Aorta (tissue), 5 donors: ENCODE results near the gene EFCC1. TPM values are rescaled to one million over a fixed set of nuclear protein-coding genes. Genes with fewer than 3 reads are reported as not detected.

Experiments used
- ATAC-seq: fragments of 200-7000 bp; cut with Tn5 transposase; one replicate; pipeline ENCODE4 v1.9.1; 2022; ENCODE audit warnings: moderate library complexity; ENCODE audit not compliant: low FRiP score
- DNase-seq, 2 donors: peaks; one replicate each; pipeline ENCODE4 v3.0.0-alpha.2; 2020
- H3K27ac ChIP-seq, 2 donors: one replicate each; pipeline ENCODE4 v1.5.1; 2013; ENCODE audit warnings: low read length in 2 of 2, mild to moderate bottlenecking in 2 of 2, moderate library complexity in 2 of 2, control low read depth in 1 of 2, inconsistent platforms in 1 of 2, low read depth in 1 of 2
- H3K27me3 ChIP-seq, 2 donors: one replicate each; pipeline ENCODE4 v1.6.1; 2013; ENCODE audit warnings: control low read depth in 1 of 2, low read length in 1 of 2, mild to moderate bottlenecking in 1 of 2, moderate library complexity in 1 of 2; ENCODE audit not compliant: insufficient read depth in 2 of 2, control insufficient read depth in 1 of 2
- H3K36me3 ChIP-seq, 2 donors: one replicate each; pipeline ENCODE4 v1.6.1; 2013; ENCODE audit warnings: control low read depth in 1 of 2, low read length in 1 of 2, mild to moderate bottlenecking in 1 of 2; ENCODE audit not compliant: insufficient read depth in 2 of 2, control insufficient read depth in 1 of 2
- H3K4me1 ChIP-seq, 2 donors: one replicate each; pipeline ENCODE4 v1.6.1; 2013; ENCODE audit warnings: low read length in 2 of 2, control low read depth in 1 of 2, mild to moderate bottlenecking in 1 of 2, moderate library complexity in 1 of 2; ENCODE audit not compliant: insufficient read depth in 2 of 2, control insufficient read depth in 1 of 2
- H3K4me3 ChIP-seq, 2 donors: one replicate each; pipeline ENCODE4 v1.5.1; 2013; ENCODE audit warnings: low read length in 2 of 2, control low read depth in 1 of 2, mild to moderate bottlenecking in 1 of 2
- H3K9me3 ChIP-seq: one replicate; pipeline ENCODE4 v1.6.1; 2013; ENCODE audit warnings: mild to moderate bottlenecking, low read length; ENCODE audit not compliant: control insufficient read depth
- WGBS, 2 donors: extraction: QIAGEN DNeasy Blood & Tissue Kit; methylation state at CpG; one replicate each; pipeline ENCODE4 v1.1.7; 2013; 5-methylcytosine and 5-hydroxymethylcytosine counted together
- intact Hi-C, 2 donors: fragments of 100-400 bp; cut with DNase I; formaldehyde crosslinking; loops; one replicate each; pipeline versions ENCODE4 v1.14.2 to v1.15.0; 2022
- polyA plus RNA-seq, 2 donors: library from polyadenylated mRNA; stranded (reverse); fragments of 200-250 nt; gene quantifications; one replicate each; pipeline ENCODE4 v1.2.3, GENCODE V29; 2013
- total RNA-seq, 2 donors: library from RNA; stranded (reverse); fragmentation: NEBNext Ultra II Directional; extraction: Animal tissue kit (Norgen Biotek cat#: 25700); gene quantifications; one replicate each; pipeline ENCODE4 v1.2.1, GENCODE V29; 2021
- donor health status: healthy with polysubstance abuse.
- donor health status: Bipolar disorder and iron deficiency.
- donor health status: DM: no; HTN: no; CAD: no.
- donor health status: DM: no; HTN: no; CAD: no.
- donor health status: DM: yes; HTN: yes; CAD: no.

EFCC1 gene
- total and polyA plus RNA-seq, 4 donors: 0.13 to 3.1 (median 1.0) TPM

DNA sequence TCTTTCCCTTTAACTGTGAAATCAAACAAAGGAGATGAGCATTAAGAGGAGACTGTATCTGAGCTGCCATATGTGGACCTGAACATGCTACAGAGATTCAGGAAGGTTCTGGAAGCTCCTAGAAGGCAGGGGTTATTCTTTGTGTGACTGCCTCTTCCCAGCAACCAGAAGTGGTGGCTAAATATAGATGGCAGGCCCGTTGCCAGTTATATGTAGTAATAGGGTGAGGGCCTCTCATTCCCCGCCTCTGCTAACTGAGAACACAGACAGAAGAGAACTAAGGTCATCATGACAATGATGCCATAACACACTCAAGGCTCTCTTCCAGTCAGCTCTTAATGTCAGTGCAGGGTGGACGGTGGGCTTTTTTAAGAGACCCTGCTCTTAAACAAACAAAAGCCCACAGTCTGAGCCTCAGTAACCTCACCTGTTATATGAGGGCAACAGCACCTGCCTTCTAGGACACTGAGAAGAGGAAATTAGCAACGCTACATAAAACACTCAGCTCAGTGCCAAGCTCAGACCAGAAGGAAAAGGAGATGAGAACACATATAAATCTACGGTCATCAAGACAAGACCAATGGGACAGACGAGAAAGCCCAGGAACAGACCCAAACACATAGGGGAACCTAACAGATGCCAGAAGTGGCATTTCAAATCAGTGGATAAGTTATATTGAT lies 29.5 kb upstream of the EFCC1 start:
- no peaks in the 10 kb centered on the region for H3K36me3 ChIP-seq
- no peaks in the 10 kb centered on the region for H3K27me3 ChIP-seq
- no peak overlapping the region for H3K4me3 ChIP-seq
- no peak for ATAC-seq
- peak in 1 of 2 donors; percentile 59 for DNase-seq
- H3K9me3 ChIP-seq: no peaks in the 10 kb centered on the region
- 69 to 74% methylated on average over 6 of the region's 6 CpGs for WGBS, 2 donors
- H3K4me1 ChIP-seq: no peaks in the 10 kb centered on the region
- H3K27ac ChIP-seq: no peak overlapping the region
- intact Hi-C loops: loop anchor here (2.0 to 10.0 kb wide), 3 partner anchors 123 to 277 kb away; partner anchors contain the start of gene COPG1 (in 2 of the 2)

DNA sequence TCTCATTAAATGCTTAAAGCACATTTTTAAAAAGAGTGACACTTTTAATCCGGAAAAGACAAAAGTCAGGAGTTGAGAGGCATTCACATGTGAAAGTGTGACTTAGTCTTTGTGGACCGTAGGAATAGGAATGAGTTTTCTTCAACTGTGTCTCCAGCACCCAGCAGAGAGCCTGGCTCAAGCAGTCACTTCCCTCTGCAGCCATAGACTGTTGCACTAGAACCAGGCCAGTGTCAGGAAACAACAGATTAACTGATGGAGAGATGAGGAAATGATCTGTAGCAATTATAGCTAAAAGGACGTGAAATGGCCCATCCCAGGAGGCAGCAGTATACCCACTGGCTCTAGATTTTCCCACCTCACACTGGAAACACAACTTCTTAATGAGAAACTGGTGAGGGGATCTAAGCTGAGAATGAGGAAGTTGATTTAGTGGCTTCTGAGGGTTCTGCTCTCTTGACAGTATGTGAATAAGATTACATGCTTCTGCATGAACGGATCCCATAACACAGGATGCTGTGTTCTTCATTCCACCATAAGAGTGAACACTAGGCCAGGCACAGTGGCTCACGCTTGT lies 27.0 kb upstream of the EFCC1 start:
- Histone ChIP-seq H3K36me3 (no peaks in the 10 kb centered on the region), H3K4me3 (no peak overlapping the region), H3K9me3 (no peaks in the 10 kb centered on the region), H3K4me1 (no peaks in the 10 kb centered on the region), H3K27me3 (no peaks in the 10 kb centered on the region), H3K27ac (no peak overlapping the region)
- WGBS, 2 donors: 72 to 79% methylated on average over 5 of the region's 5 CpGs
- DNase-seq (no peak), ATAC-seq (no peak)
- intact Hi-C loops: loop anchor here (5.0 to 10.0 kb wide), 2 partner anchors 121 to 273 kb away; partner anchors contain the start of gene COPG1 (in 1 of the 2)

DNA sequence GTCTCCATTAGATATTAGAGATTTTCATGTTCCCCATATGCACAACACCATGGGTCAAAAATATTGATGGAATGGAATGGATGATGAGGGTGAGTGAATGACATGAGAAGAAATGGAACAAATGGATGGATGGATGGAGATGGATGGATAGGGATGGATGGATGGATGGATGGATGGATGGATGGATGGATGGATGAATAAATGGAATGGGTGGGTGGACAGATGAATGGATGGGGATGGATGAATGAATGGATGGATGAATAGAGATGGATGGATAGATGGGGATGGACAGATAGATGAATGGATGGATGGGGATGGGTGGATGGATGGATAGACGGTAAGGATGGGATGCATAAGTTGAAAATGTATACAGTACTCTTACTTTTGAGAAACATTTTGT lies 25.8 kb upstream of the EFCC1 start:
- 94 to 100% methylated on average over 1 of the region's 1 CpG for WGBS, 2 donors
- ATAC-seq (no peak), DNase-seq (no peak)
- Histone ChIP-seq H3K4me1 (no peaks in the 10 kb centered on the region), H3K27me3 (no peaks in the 10 kb centered on the region), H3K27ac (no peak overlapping the region), H3K36me3 (no peaks in the 10 kb centered on the region), H3K9me3 (no peaks in the 10 kb centered on the region), H3K4me3 (no peak overlapping the region)
- intact Hi-C loops: loop anchor here in 1 of 2 donors (10.0 kb wide), 1 partner anchor 120 kb away; no protein-coding TSS in a partner anchor

DNA sequence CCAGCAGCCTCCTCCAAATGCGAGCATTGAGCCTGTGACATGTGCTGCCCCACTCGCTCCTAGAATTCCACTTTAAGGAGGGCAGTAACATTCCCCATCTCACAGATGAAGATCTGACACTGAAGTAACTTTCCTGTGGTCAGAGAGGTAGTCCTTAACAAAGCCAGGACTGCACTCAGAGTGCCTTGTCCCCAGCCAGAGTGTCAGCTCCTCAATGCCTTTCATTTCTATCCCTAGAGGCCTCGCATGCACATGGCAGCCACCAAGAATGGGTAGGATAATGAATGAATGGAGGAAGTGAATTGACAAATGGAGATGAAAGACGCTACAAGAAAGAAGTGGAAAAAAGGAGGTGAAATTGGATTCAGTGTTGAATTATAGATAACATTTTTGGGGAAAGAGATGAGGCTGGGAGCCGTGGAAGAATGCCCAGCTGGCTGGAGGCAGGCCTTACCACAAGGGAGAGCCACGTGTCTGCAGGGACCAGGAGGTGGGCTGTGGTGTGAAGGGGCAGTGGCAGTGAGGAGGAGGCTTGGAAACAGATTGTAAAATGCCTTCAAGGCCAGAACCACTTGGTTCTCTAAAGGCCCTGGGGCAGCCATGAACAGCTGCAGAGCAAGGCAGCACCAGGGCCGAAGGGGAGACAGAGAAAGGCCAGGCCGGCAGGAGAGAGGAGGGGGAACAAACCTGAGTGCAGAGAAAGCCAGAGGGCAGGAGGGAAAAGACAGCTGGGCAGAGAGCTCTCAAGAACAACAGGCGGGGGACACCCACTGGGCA lies 17.6 kb upstream of the EFCC1 start:
- no peak for DNase-seq
- no peak for ATAC-seq
- no peaks in the 10 kb centered on the region for H3K36me3 ChIP-seq
- H3K4me3 ChIP-seq: no peak overlapping the region
- H3K27ac ChIP-seq: no peak overlapping the region
- H3K9me3 ChIP-seq: no peaks in the 10 kb centered on the region
- no peaks in the 10 kb centered on the region for H3K4me1 ChIP-seq
- intact Hi-C loops: no loop called here
- no peaks in the 10 kb centered on the region for H3K27me3 ChIP-seq
- 84 to 86% methylated on average over 9 of the region's 9 CpGs for WGBS, 2 donors

DNA sequence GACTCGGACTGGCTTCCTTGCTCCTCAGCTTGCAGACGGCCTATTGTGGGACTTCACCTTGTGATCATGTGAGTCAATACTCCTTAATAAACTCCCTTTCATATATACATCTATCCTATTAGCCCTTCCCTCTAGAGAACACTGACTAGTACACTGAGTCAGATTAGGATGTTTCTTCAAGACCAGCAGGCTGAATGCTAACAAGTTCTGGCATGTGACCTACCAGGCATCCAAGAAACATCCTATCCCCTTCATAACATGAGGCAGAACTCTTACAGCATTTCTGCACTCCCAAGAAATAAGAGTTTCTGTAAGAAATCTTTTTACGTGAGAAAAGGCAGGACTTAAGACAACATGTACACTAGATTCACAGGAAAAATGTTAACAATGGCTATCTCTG lies 16.5 kb upstream of the EFCC1 start:
- Histone ChIP-seq H3K27me3 (no peaks in the 10 kb centered on the region), H3K4me1 (no peaks in the 10 kb centered on the region), H3K9me3 (no peaks in the 10 kb centered on the region), H3K36me3 (no peaks in the 10 kb centered on the region), H3K27ac (no peak overlapping the region), H3K4me3 (no peak overlapping the region)
- no peak for DNase-seq
- 90 to 95% methylated on average over 3 of the region's 3 CpGs for whole genome bisulfite sequencing, 2 donors
- ATAC-seq: no peak
- intact Hi-C loops: no loop called here

DNA sequence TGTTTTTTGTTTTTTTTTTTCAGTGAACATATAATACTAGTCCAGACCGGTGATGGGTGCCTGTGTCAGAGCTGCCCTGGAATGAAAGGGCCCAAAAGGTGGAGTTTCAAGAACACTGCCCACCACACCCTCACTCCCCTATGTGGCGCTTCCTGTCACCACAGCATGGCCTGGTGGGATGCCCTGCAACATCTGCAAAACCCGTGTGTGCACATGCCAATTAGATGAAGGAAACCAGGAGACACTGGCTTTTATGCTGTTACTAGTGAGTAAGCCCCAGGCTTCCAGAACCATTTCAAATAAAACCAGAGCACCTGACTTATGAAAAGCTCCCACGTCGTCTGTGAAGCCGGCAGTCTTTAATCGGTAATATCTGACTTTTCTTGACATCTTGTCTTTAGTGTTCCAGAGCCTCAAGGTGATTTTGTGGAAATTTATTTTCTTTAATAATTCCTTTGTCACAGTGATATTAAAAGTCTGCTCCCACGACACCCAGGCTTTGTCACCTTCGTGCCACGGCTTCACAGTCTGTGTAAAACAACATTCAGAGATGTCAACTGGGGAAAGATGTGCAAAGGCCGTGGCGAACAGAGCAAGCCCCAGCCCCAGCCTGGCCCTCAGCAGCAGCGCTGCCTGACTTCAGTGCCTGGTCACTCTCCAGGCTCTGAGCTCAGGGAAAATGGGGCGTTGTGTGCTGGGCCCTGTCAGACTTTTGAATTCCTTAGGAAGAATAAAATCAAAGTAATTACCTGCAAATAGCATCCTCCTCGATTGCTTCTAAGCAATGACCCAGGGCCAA lies 13.6 kb upstream of the EFCC1 start:
- DNase-seq (no peak), ATAC-seq (no peak)
- no peaks in the 10 kb centered on the region for H3K4me1 ChIP-seq
- 88% methylated on average over 15 of the region's 15 CpGs for WGBS, 2 donors
- H3K27ac ChIP-seq: no peak overlapping the region
- H3K27me3 ChIP-seq: no peaks in the 10 kb centered on the region
- H3K36me3 ChIP-seq: no peaks in the 10 kb centered on the region
- intact Hi-C loops: no loop called here
- H3K9me3 ChIP-seq: no peaks in the 10 kb centered on the region
- H3K4me3 ChIP-seq: no peak overlapping the region

DNA sequence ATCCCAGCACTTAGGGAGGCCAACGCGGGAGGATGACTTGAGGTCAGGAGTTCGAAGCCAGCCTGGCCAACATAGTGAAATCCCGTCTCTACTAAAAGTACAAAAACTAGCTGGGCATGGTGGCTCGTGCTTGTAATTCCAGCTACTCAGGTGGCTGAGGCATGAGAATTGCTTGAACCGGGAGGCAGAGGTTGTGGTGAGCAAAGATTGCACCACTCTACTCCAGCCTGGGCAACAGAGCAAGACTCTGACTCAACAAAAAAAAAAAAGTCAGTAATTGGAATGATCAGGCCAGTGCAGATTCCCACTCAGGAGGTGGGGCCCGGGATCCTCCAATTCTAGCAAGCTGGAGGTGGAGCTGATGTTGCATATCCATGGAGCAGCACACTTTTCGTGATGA lies 12.8 kb upstream of the EFCC1 start:
- H3K4me3 ChIP-seq: no peak overlapping the region
- 91 to 93% methylated on average over 8 of the region's 8 CpGs for WGBS, 2 donors
- no peaks in the 10 kb centered on the region for H3K9me3 ChIP-seq
- no peak overlapping the region for H3K27ac ChIP-seq
- ATAC-seq (no peak), DNase-seq (no peak)
- intact Hi-C loops: no loop called here
- no peaks in the 10 kb centered on the region for H3K4me1 ChIP-seq
- H3K36me3 ChIP-seq: no peaks in the 10 kb centered on the region
- no peaks in the 10 kb centered on the region for H3K27me3 ChIP-seq

DNA sequence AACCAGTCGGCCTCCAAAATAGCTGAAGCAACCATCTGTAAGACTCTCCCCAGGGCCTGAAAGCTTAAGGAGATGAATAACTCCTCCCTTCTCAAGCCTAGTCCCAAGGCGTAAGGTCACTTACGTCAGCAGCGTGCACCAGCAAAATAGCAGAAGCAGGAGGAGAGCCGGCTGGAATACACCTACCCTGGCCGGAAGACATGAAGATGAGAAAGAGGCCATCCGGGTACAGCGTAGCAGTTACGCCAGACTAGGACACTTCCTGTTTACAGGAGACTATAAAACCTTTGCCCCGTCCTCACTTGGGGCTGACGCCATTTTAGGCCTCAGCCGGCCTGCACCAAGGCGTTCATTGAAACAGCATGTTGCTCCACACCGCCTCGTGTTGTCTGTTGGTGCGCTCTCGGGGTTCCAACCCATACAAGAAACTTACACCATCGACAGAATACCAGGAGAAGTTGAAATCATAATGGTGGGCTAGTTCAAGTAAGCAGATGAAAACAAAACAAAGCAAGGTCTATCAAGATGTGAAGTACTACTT lies 9.7 kb upstream of the EFCC1 start:
- 93 to 94% methylated on average over 18 of the region's 18 CpGs for WGBS, 2 donors
- intact Hi-C loops: loop anchor here in 1 of 2 donors (10.0 kb wide), 1 partner anchor 117 kb away; the partner anchor contains the start of gene ACAD9

More for the DNA sequence above, 9.7 kb upstream of the EFCC1 start:
- Histone ChIP-seq H3K4me1 (no peaks in the 10 kb centered on the region), H3K27me3 (no peaks in the 10 kb centered on the region), H3K4me3 (no peak overlapping the region), H3K9me3 (no peaks in the 10 kb centered on the region), H3K36me3 (no peaks in the 10 kb centered on the region), H3K27ac (no peak overlapping the region)
- ATAC-seq (no peak), DNase-seq (no peak)
